Adipocyte (in vitro differentiated cells): Measurements from ENCODE around the gene IL36RN.

Source experiments
- DNase-seq: peaks from one replicate; pipeline ENCODE4 v3.0.0-alpha.2; 2015; ENCODE audit warnings: low read depth
- H3K27me3 ChIP-seq: replicated peaks from 2 replicates; pipeline ENCODE4 v1.7.0; 2013; ENCODE audit warnings: mild to moderate bottlenecking, low read length, moderate library complexity; ENCODE audit not compliant: control insufficient read depth, insufficient read depth
- H3K36me3 ChIP-seq: 2 replicates; pipeline ENCODE4 v1.7.0; 2013; ENCODE audit warnings: low read length, mild to moderate bottlenecking, moderate library complexity; ENCODE audit not compliant: control insufficient read depth, insufficient read depth, severe bottlenecking
- H3K4me1 ChIP-seq: 2 replicates; pipeline ENCODE4 v1.7.0; 2013; ENCODE audit warnings: mild to moderate bottlenecking, low read length, moderate library complexity; ENCODE audit not compliant: control insufficient read depth, insufficient read depth
- H3K4me3 ChIP-seq: 2 replicates; pipeline ENCODE4 v1.7.0; 2013; ENCODE audit warnings: mild to moderate bottlenecking, low read length, moderate library complexity
- H3K9ac ChIP-seq: 2 replicates; pipeline ENCODE4 v1.7.0; 2013; ENCODE audit warnings: mild to moderate bottlenecking, low read length, moderate library complexity
- H3K9me3 ChIP-seq: 2 replicates; pipeline ENCODE4 v1.7.0; 2013; ENCODE audit warnings: mild to moderate bottlenecking, low read length, moderate library complexity; ENCODE audit not compliant: control insufficient read depth

Gene IL36RN

GRCh38 chr2:113050921-113051895 is 7.8 kb upstream of the IL36RN start:
- H3K4me3 ChIP-seq, result no peak overlapping the region
- H3K4me1 ChIP-seq, result no peaks in the 10 kb centered on the region
- no peak overlapping the region for H3K9ac ChIP-seq
- H3K36me3 ChIP-seq, result no peaks in the 10 kb centered on the region
- H3K9me3 ChIP-seq, result peaks cover 34% of the 10 kb centered on the region
- no peak for DNase-seq
- peaks cover 23% of the 10 kb centered on the region for H3K27me3 ChIP-seq

GRCh38 chr2:113052396-113052917 is 6.5 kb upstream of the IL36RN start, which contains the start of gene IL36B:
Gene IL36B, minus strand, starts transcription at chr2:113052867.
- Histone ChIP-seq H3K36me3 (no peaks in the 10 kb centered on the region), H3K9ac (no peak within 1 kb of the TSS)
- DNase-seq, result no peak

GRCh38 chr2:113053666-113054065 is 5.3 kb upstream of the IL36RN start:
- H3K9me3 ChIP-seq, result peaks cover 37% of the 10 kb centered on the region
- no peak overlapping the region for H3K4me3 ChIP-seq
- no peak for DNase-seq
- H3K9ac ChIP-seq, result no peak overlapping the region
- H3K27me3 ChIP-seq, result peaks cover 23% of the 10 kb centered on the region
- H3K36me3 ChIP-seq, result no peaks in the 10 kb centered on the region
- H3K4me1 ChIP-seq, result no peaks in the 10 kb centered on the region

More at GRCh38 chr2:113052396-113052917, 6.5 kb upstream of the IL36RN start, which contains the start of gene IL36B:
- H3K9me3 ChIP-seq, result peaks cover 37% of the 10 kb centered on the region
- H3K4me3 ChIP-seq, result no peak within 1 kb of the TSS
- no peaks in the 10 kb centered on the region for H3K4me1 ChIP-seq
- H3K27me3 ChIP-seq, result peaks cover 23% of the 10 kb centered on the region

GRCh38 chr2:113054066-113054465 is 4.9 kb upstream of the IL36RN start:
- DNase-seq, result no peak
- H3K4me3 ChIP-seq, result no peak overlapping the region
- peaks cover 24% of the 10 kb centered on the region for H3K27me3 ChIP-seq
- H3K36me3 ChIP-seq, result no peaks in the 10 kb centered on the region
- peaks cover 37% of the 10 kb centered on the region for H3K9me3 ChIP-seq
- H3K4me1 ChIP-seq, result no peaks in the 10 kb centered on the region
- no peak overlapping the region for H3K9ac ChIP-seq

- peaks cover 37% of the 10 kb centered on the region for H3K9me3 ChIP-seq
- no peak for DNase-seq
- H3K36me3 ChIP-seq, result no peaks in the 10 kb centered on the region
- peaks cover 6% of the 10 kb centered on the region for H3K4me1 ChIP-seq
- peaks cover 21% of the 10 kb centered on the region for H3K27me3 ChIP-seq
- H3K4me3 ChIP-seq, result no peak overlapping the region
- no peak overlapping the region for H3K9ac ChIP-seq
These were observed 2.5 kb upstream of the IL36RN start for GRCh38 chr2:113056521-113056920.

GRCh38 chr2:113057117-113057516 is 1.9 kb upstream of the IL36RN start:
- H3K4me1 ChIP-seq, result peaks cover 6% of the 10 kb centered on the region
- no peak overlapping the region for H3K9ac ChIP-seq
- no peak for DNase-seq
- peaks cover 37% of the 10 kb centered on the region for H3K9me3 ChIP-seq
- no peak overlapping the region for H3K4me3 ChIP-seq
- no peaks in the 10 kb centered on the region for H3K36me3 ChIP-seq
- H3K27me3 ChIP-seq, result peaks cover 17% of the 10 kb centered on the region

GRCh38 chr2:113058411-113058994 is 495 bp upstream of the IL36RN start:
- DNase-seq, result no peak
- H3K4me3 ChIP-seq, result no peak overlapping the region
- peaks cover 6% of the 10 kb centered on the region for H3K4me1 ChIP-seq
- H3K9me3 ChIP-seq, result peaks cover 30% of the 10 kb centered on the region
- H3K9ac ChIP-seq, result no peak overlapping the region
- H3K27me3 ChIP-seq, result peaks cover 4% of the 10 kb centered on the region
- no peaks in the 10 kb centered on the region for H3K36me3 ChIP-seq

- no peak for DNase-seq
- Histone ChIP-seq H3K36me3 (no peaks in the 10 kb centered on the region), H3K4me1 (peaks cover 6% of the 10 kb centered on the region), H3K4me3 (no peak overlapping the region), H3K9me3 (peaks cover 16% of the 10 kb centered on the region), H3K9ac (no peak overlapping the region), H3K27me3 (peaks cover 4% of the 10 kb centered on the region)
These were observed 1.4 kb downstream of the IL36RN start for GRCh38 chr2:113060396-113060795.

- DNase-seq, result no peak
- no peak overlapping the region for H3K9ac ChIP-seq
- H3K4me1 ChIP-seq, result peaks cover 6% of the 10 kb centered on the region
- H3K9me3 ChIP-seq, result peaks cover 12% of the 10 kb centered on the region
- no peaks in the 10 kb centered on the region for H3K36me3 ChIP-seq
- peaks cover 4% of the 10 kb centered on the region for H3K27me3 ChIP-seq
- no peak overlapping the region for H3K4me3 ChIP-seq
These were observed 1.8 kb downstream of the IL36RN start for GRCh38 chr2:113060796-113061195.

GRCh38 chr2:113061241-113061640 is 2.2 kb downstream of the IL36RN start:
- Histone ChIP-seq H3K4me3 (no peak overlapping the region), H3K4me1 (peaks cover 6% of the 10 kb centered on the region), H3K9me3 (peaks cover 7% of the 10 kb centered on the region), H3K36me3 (no peaks in the 10 kb centered on the region), H3K27me3 (peaks cover 4% of the 10 kb centered on the region), H3K9ac (no peak overlapping the region)
- DNase-seq, result no peak
